Left ventricle myocardium inferior (tissue), 1 donor: ENCODE data around the gene PARK7. TPM values are rescaled to one million over a fixed set of nuclear protein-coding genes. Genes with fewer than 3 reads are reported as not detected.
"Not testable (repeated sequence)": the region's sequence is repeated elsewhere in the genome, so short reads cannot be mapped to it uniquely, and the experiment has no call there.

Source experiments
- DNase-seq: peaks from one replicate; pipeline ENCODE4 v3.0.0-alpha.2; 2020
- H3K27ac ChIP-seq: fragments of 200-600 bp; replicated peaks from 2 replicates; pipeline ENCODE4 v1.8.0; 2021
- H3K27me3 ChIP-seq: fragments of 200-600 bp; 2 replicates; pipeline ENCODE4 v1.8.0; 2021; ENCODE audit warnings: low read depth
- H3K36me3 ChIP-seq: fragments of 200-600 bp; 2 replicates; pipeline ENCODE4 v1.8.0; 2021
- H3K4me1 ChIP-seq: fragments of 200-600 bp; 2 replicates; pipeline ENCODE4 v1.8.0; 2021
- H3K4me3 ChIP-seq: fragments of 200-600 bp; 2 replicates; pipeline ENCODE4 v1.8.0; 2021; ENCODE audit warnings: mild to moderate bottlenecking, moderate library complexity
- H3K9me3 ChIP-seq: fragments of 200-600 bp; replicated peaks from 2 replicates; pipeline ENCODE4 v1.8.0; 2021
- intact Hi-C: fragments of 100-400 bp; cut with micrococcal nuclease; formaldehyde crosslinking; loops from one replicate; pipeline ENCODE4 v1.11.0; 2022
- total RNA-seq: library from RNA; stranded (reverse); fragmentation: NEBNext Ultra II Directional; extraction: Animal tissue kit (Norgen Biotek cat#: 25700); gene quantifications from one replicate; pipeline ENCODE4 v1.2.1, GENCODE V29; 2021
- TF ChIP-seq, protein P1 (sequence below): fragments of 200-600 bp; IDR thresholded peaks from 2 replicates; pipeline ENCODE4 v1.8.0; 2021; ENCODE audit warnings: antibody characterized with exemption, mild to moderate bottlenecking, borderline replicate concordance
- donor health status: DM: no; HTN: yes; CAD: no; lungs with severe emphysema.

Gene PARK7
- total RNA-seq, 1 donor from 2014 or later: 329 TPM

- TF ChIP-seq, protein P1, sequence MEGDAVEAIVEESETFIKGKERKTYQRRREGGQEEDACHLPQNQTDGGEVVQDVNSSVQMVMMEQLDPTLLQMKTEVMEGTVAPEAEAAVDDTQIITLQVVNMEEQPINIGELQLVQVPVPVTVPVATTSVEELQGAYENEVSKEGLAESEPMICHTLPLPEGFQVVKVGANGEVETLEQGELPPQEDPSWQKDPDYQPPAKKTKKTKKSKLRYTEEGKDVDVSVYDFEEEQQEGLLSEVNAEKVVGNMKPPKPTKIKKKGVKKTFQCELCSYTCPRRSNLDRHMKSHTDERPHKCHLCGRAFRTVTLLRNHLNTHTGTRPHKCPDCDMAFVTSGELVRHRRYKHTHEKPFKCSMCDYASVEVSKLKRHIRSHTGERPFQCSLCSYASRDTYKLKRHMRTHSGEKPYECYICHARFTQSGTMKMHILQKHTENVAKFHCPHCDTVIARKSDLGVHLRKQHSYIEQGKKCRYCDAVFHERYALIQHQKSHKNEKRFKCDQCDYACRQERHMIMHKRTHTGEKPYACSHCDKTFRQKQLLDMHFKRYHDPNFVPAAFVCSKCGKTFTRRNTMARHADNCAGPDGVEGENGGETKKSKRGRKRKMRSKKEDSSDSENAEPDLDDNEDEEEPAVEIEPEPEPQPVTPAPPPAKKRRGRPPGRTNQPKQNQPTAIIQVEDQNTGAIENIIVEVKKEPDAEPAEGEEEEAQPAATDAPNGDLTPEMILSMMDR: no peak
- intact Hi-C loops: no loop called here
- H3K9me3 ChIP-seq: no peaks in the 10 kb centered on the region
- H3K36me3 ChIP-seq: no peaks in the 10 kb centered on the region
- no peak overlapping the region for H3K4me3 ChIP-seq
- H3K27me3 ChIP-seq: peaks cover 40% of the 10 kb centered on the region
- no peaks in the 10 kb centered on the region for H3K4me1 ChIP-seq
- no peak for DNase-seq
- no peak overlapping the region for H3K27ac ChIP-seq
Measured at GRCh38 chr1:7919880-7920279, 41.6 kb upstream of the PARK7 start.

GRCh38 chr1:7921796-7922195 lies 39.7 kb upstream of the PARK7 start:
- intact Hi-C loops: no loop called here
- H3K4me3 ChIP-seq: no peak overlapping the region
- no peaks in the 10 kb centered on the region for H3K36me3 ChIP-seq

GRCh38 chr1:7922301-7922700 lies 39.2 kb upstream of the PARK7 start:
- Histone ChIP-seq H3K36me3 (no peaks in the 10 kb centered on the region), H3K4me3 (no peak overlapping the region), H3K4me1 (no peaks in the 10 kb centered on the region), H3K27ac (no peak overlapping the region), H3K27me3 (peaks cover 51% of the 10 kb centered on the region), H3K9me3 (no peaks in the 10 kb centered on the region)
- no peak for DNase-seq
- intact Hi-C loops: no loop called here
- TF ChIP-seq, protein P1: no peak

More at GRCh38 chr1:7921796-7922195, 39.7 kb upstream of the PARK7 start:
- Histone ChIP-seq H3K27me3 (peaks cover 50% of the 10 kb centered on the region), H3K4me1 (no peaks in the 10 kb centered on the region), H3K9me3 (no peaks in the 10 kb centered on the region), H3K27ac (no peak overlapping the region)
- TF ChIP-seq, protein P1: no peak
- DNase-seq: no peak

DNA sequence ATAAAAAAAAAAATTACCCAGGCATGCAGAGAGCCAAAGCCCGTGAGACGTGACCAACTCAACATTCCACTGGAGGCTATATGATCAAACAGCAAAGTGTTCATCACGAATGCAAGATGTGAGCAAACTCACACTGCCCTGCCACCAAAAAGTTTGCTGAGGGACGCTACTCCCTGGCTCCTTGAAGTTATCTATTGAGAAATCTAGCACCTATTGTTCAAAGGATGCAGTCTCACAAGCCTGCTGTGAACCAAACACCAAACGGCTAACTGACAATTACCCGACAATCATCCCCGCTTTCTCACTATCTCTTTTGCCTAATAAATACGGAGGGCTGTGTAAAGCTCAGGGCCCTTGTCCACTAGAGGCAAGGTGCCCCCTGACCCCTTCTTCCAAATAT lies 34.5 kb upstream of the PARK7 start:
- DNase-seq, H3K4me1 ChIP-seq, H3K27ac ChIP-seq, intact Hi-C loops, H3K9me3 ChIP-seq, H3K36me3 ChIP-seq, H3K4me3 ChIP-seq: not testable (repeated sequence)
- H3K27me3 ChIP-seq: peaks cover 79% of the 10 kb centered on the region

GRCh38 chr1:7928247-7928646 lies 33.3 kb upstream of the PARK7 start:
- Histone ChIP-seq H3K36me3 (no peaks in the 10 kb centered on the region), H3K9me3 (no peaks in the 10 kb centered on the region), H3K4me1 (no peaks in the 10 kb centered on the region), H3K27ac (no peak overlapping the region), H3K4me3 (no peak overlapping the region), H3K27me3 (peaks cover 86% of the 10 kb centered on the region)
- no peak for DNase-seq
- TF ChIP-seq, protein P1: no peak
- intact Hi-C loops: no loop called here

DNA sequence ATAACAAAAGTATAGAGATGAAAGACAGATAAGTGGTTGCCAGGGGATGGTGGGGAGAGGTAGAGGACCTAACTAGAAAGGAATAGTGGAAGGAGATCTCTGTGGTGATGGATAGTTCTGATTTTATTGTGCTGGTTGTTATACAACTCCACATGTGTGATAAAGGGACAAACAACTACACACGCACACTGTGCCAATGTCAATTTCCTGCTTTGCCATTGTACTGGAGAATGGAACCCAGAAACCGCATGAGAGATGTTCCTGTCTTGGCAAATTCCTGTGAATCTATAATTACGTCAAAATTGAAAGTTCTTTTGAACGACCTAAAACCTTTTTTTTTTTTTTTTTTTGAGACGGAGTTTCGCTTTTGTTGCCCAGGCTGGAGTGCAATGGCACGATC lies 31.9 kb upstream of the PARK7 start:
- H3K36me3 ChIP-seq: no peaks in the 10 kb centered on the region
- H3K27ac ChIP-seq: no peak overlapping the region
- TF ChIP-seq, protein P1: no peak
- H3K9me3 ChIP-seq: no peaks in the 10 kb centered on the region
- intact Hi-C loops: no loop called here
- DNase-seq: no peak
- H3K4me3 ChIP-seq: no peak overlapping the region
- H3K27me3 ChIP-seq: peaks cover 95% of the 10 kb centered on the region
- H3K4me1 ChIP-seq: no peaks in the 10 kb centered on the region
